HT-29 (cell line): ENCODE measurements around the gene TMEM200C. TPM values are rescaled to one million over a fixed set of nuclear protein-coding genes. Genes with fewer than 3 reads are reported as not detected.
"Not testable (repeated sequence)": the region's sequence is repeated elsewhere in the genome, so short reads cannot be mapped to it uniquely, and the experiment has no call there.

Experiments
- DNase-seq: peaks from one replicate; pipeline ENCODE4 v3.0.0-alpha.2; 2015; ENCODE audit warnings: low spot score
- total RNA-seq: library from RNA; depleted of rRNA; stranded (reverse); fragments of >200 nt; shearing (Covaris generic); gene quantifications from 2 replicates; pipeline ENCODE4 v1.2.3, GENCODE V29; 2014

TMEM200C gene
- total RNA-seq, 1 experiment from 2014 or later: not detected

DNA sequence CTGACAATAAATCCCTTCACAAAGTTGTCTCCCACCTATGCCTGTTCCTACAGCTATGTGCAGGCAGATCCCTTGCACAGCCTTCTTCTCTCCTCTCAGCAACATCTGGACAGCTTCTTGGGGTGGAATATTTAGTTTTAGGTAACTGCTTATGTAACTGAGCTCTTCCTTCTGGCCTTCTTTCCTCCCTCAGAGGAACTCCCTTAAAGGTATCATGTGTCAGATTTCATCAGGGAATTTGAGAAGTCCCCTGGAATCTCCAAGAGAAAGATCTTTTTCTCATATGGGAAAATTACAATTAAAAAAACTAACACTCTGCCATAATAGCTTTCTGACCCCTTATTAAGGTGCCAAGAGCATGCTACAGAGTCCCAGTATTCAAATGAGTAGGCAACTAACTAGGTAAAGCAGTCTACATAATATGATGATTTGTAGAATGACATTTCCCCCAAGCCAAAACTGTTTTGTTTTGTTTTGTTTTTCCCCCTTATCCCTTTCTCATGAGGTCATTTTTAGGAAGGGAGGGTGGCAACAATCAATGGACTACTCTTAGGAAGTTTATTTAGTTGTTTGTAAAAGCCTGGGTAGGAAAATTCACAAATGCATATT is 2.4 kb downstream of the TMEM200C start:
- no peak for DNase-seq

DNA sequence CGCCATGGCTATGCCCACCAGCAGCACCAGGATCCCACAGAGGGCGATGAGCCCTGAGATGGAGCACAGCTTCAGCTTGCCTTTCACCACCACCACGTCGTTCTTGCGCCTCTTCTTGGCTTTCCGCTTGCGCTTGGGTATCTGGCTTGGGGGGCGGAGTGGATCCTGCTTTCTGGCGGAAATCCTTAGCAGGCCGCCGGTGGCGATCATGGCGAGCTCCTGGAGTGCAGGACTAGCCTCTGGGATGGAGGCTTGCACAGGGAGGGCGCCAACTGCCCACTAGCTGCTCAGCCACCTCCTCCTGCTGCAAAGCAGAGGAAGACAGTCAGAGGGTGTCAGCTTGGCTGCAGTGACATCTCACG is 3.5 kb downstream of the TMEM200C start:
- DNase-seq: no peak

DNA sequence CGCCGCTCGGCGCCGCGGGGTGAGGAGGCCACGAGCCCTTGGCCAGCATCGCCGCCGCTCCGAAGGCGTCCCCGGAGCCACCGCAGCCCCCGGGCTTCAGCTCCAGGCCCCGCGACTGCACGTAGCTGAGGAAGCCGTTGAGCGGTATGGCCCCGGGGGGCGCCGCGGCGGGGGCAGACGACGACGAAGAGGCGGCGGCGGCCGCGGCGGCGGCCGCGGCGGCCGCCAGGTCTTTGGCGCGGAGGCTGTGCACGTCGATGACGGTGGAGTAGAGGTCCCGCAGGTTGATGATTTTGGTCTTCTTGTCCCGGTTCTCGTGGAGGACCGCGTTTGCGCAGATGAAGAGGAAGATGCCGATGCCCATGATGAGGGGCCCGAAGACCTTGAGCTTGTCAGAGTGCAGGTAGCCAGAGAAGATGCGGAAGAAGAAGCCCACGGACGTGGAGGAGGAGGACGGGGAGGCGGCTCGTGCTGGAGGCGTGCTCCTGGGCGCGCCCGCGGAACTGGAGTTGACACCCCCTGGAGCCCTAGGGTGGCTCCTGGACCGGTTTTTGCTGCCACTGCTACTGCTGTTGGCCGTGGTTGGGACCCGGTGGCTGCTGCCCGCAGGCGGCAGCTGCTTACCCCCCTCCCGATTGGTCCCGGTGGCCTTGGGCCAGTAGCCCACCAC is 4.0 kb downstream of the TMEM200C start:
- no peak for DNase-seq

DNA sequence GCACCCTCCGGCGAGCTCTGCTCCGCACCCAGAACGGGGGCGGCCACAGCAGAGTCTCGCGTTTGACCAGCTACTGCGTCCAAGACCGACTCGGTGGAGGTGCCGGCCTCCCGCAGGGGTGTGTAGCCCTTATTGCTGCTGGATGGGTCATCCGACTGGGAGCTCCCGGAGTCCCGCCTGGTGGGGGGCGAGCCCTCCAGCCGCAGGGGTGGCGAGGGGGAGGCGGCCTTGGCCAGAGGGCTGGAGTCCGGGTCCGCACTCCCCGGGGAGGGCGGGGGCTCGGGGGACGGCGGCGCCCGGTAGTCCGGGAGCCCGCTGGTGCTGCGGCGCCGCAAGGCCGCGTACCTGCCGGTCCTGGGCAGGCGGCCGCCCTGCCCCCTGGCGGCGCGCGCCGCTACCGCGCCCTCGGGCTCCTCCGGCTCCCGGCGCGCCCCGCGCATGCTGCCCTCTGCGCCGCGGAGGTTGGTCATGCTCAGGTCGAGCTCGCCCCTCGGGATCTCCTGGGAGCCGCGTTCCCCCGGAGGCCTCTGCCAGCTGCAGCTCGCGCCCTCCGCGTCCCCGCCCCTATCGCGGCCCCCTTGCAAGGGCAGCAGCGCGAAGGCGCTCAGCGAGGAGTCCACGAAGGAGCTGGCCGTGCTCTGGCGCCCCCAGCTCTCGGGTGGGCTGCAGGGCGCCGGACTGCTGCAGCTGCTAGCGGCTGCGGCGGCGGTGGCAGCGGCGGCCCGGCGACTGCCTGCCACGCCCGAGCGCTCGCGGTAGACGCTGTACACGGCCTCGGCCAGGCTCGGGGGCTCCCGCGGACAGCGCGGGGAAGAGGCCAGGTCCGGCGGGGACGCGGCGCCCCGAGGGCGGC is 4.8 kb downstream of the TMEM200C start:
- DNase-seq: no peak

DNA sequence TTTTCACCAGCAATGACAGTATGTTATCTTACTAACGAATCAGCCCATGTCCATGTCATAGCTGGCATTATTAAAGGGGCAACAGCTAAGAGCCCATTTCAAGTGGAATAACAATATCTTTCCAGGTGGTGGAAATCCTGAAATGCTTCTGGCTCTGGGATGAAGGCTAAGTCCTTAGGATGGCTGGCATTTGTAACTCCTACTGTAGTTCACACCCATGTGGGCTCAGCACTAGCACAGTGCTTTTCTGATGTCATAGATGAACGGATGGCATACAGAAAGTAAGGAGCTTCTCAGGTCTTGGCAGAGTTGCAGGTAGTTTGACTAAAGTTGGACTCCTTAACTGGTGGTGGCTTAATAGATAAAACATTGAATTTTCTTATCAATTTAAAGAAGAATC is 10.0 kb downstream of the TMEM200C start:
- DNase-seq: no peak

DNA sequence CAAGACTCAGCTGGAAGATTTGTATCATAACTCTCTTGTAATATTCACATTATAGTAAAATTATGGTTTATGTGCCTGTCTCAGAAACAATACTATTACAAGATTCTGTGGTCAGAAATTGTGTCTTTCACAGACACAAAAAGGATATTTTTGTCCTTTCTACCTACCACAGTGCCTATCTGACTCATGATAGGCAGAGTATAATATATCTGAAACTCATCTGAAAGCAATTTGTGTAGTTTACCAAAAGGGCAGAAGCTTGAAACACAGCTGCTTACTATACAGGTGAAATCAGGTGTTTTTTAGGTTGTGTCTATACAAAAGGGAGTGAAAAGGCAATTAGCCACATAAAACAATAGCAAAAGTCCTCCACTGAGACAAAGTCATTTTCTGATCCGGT is 10.9 kb downstream of the TMEM200C start:
- no peak for DNase-seq

DNA sequence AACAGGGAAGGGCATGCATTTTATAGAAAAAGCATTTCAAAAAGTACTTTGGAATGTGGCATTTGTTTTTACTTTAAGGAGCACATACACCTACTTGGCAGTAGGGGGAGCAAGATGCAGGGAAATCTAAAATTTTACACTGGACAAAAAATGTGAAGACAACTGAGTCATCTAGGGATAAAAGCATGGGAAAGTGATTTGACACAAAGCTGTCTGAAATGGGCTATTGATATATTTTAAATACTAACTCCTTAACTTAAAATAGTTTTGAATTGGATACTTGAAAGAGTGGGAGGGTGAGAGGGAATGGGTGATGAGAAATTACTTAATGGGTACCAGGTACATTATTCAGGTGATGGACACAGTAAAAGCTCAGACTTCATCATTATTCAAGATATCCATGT is 15.8 kb downstream of the TMEM200C start:
- peak; percentile 20 for DNase-seq

DNA sequence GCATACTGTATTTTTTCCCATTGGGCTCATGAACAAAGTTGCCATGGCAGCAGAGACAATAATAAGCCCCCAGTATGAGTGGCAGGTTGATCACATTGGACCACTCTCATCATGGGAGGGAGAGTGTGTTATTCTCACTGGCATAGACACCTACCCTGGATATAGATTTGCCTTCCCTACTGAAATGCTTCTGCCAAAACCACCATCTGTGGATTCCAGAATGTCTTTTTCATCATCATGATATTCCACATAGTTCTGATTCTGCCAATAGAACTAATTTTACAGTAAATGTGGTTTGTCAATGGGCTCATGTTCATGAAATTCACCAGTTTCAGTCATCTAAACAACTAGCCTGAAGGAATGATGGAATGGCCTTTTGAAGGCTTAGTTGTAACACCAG is 18.4 kb downstream of the TMEM200C start:
- DNase-seq: no peak

DNA sequence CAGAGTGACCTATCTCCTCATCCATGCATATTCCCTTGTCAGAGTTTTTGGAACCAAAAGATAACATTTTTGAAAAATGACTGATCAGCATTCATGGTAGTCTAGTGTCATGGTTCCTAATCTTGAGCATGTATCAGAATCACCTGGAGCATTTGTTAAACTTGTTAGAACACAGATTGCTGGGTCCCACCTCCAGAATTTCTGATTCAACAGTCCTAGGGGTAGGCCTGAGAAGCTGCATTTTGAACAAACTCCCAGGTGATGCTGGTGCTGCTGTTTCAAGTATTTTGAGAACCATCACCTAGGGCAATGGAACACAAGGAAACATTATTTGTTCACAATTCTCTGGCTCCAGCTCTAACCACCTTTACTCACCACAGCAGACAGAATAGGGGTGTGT is 21.0 kb downstream of the TMEM200C start:
- no peak for DNase-seq

DNA sequence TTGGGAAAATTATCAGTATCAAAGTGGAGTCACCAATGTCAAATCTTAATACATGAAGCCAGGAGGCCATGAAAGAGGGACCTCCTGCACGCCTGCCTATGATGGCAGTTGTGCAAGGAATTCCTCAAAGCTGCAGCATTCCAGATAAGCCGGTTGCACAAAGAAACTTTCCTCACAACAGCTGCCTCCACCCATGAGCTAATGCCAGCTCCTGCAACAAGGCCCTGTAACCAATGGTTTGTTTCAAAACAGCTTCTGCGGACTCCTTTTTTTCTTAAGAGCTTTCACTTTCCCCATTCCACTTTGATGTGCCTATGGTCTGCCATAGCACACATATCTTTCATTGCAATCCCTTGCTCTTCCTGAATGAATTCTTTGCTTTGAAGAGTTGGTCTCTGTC is 22.4 kb downstream of the TMEM200C start:
- no peak for DNase-seq

DNA sequence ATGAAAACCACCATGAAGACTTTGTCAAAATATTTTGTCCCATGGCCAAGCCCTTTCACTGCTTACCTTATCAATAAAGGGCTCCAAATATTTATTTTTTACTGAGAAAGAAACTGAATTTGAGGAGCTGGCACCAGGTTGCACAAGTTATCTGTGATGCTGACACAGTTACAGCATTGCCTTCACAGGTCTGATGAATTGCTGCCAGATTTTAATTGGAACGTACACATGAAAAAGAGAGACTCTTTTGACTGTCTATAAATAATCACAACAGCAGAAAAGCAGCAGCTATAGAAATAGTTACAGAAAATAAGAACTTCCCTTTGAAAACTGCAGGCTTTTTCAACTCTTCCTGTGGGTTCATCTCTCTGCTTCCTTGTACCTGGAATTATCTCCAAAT is 23.9 kb downstream of the TMEM200C start:
- DNase-seq: no peak

DNA sequence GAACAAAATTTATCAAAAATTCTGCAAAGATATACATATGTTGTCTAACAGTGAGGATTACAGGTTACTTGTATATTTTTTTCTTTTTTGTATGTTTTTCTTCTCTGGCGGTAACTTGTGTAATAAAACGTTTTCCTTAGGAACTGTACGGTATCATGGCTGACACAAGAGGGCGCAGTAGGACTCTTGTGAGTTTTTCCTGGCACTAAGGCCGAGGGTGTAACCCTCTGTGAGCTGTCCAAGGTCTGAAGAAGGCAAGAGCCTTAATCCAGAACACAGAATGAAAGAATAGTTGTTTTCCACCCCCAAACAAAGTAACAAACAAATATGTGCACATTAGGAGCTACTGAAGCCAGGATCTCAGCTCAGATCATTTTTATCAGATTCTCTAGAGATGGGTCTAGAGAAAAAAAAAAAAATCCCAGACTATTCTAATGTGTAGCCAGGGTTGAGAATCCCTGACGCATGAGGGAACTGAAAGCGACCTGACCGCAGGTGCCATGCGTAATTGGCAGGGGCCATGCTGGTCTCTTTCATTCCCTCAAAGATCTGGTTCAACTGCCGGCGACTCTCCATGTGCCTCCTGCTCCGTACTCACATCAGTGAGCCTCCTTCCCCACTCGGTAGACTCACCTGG is 27.0 kb downstream of the TMEM200C start:
- DNase-seq: peak; percentile 86

DNA sequence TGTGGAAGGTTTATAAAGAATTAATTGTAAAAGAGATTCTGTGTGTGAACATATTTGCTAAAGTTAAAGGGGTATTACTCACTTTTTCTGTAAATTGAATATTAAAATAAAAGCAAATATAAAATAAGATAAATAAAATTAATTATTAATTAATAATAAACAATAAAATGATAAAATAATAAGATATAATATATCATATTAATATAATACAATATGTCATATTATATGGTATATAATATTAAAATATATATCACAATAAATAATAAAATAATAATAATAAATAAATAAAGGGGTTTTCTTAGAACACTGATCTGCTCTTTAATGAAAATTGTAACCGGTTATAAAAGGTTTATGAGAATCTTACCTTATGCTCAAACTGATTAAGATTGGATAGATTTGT is 29.8 kb downstream of the TMEM200C start:
- no peak for DNase-seq

DNA sequence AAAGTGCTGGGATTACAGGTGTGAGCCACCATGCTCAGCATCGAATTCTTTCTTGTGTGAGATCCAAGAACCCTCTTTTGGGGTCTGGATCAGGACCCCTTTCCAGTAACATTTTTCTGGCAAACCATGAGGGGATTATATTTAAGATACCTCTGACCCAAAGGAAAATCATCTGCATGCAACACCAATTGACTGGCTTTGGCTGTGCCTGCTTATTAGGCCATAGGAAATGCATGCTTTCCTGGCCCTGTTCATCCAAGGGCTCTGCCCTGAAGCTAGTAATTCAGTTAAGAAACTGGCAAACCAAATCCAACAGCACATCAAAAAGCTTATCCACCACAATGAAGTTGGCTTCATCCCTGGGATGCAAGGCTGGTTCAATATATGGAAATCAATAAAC is 33.2 kb downstream of the TMEM200C start:
- not testable (repeated sequence) for DNase-seq

DNA sequence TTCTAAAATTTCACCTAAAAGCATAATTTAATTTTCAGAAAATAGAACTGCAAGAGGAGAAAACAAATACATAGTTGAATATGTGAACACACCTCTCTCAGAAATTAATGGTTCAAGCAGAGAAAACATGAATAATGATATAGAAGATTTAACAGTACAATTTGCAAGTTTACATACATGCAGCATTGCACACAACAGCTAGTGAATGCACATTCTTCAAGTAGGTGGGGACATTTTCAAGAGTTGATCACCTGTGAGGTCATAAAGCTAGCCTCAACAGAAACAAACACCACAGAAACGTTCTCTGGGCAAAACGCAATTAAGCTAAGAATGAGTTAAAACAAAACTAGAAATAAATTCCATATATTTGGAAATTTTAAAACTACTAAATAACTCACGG is 38.1 kb downstream of the TMEM200C start:
- DNase-seq: no peak

DNA sequence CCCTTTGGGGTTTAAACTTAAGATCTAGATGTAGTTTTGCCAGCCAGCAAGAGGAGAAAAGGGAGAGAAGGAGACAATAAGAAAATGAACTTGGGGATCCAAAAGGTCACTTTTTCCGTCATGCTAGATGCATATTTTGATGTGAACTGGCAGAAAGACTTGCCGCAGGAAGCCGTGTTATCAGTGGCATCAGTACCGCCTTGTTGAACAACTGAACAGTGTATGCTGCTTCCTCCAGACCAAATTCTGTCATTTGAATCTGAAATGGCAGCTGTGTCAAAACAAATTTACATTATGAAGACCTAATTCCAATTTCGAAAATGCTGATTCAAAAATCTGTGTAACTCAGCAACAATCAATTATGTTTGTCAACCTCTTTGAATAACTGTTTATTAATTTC is 42.1 kb downstream of the TMEM200C start:
- DNase-seq: no peak

DNA sequence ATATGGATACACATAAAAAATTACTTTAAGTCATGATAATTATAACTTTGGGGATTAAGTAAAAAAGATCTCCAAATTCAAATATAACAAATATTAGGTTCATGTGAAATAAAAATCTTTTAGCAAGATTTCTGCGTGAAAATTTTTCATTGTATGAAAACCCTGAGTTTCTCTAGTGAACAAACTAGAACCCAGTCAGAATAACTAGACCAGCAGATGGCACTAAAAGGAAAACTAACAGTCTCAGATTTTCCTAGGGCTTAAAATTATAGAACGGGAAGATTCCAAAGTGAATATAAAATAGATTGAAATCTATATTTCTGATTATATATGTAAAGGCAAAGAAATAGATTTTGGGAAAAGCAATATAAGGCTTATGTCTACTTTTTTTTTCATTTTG is 43.3 kb downstream of the TMEM200C start:
- DNase-seq: no peak

DNA sequence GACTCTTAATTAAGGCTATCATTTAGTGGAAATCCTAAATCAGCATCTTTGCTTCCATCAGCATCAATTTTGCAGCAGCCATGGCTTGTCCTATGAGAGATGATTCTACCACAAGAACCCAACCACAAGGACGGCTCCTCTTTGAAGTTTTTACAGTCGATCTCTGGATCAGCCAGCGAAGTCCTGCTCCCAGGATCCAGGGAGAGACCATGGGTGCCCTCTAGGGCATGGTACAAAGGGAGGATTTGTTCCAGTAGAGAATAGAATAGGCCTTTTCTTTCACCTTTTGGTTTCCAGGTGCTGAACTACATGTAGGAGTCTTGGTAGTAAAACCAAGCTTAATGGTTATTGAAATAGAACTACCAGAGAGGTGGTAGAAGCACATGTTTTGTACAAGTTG is 52.7 kb downstream of the TMEM200C start:
- DNase-seq: no peak

DNA sequence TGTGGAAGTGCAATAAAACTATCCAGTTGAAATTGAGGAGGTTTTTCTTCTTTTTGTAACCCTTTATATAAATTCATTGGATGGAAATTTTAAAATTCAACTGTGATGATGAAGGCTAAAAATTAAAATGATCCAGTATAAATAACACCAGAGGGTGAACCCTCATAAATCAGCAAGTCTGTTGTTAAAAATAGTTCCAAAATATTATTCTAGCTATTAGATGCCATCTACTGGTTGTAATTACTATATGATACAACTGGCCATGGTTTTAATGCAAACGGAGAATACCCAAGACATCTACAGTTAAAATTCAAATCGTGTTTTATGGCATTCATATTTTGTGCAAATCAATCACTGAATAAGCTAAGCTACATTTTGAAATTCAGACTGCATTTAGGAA is 53.8 kb downstream of the TMEM200C start:
- no peak for DNase-seq

DNA sequence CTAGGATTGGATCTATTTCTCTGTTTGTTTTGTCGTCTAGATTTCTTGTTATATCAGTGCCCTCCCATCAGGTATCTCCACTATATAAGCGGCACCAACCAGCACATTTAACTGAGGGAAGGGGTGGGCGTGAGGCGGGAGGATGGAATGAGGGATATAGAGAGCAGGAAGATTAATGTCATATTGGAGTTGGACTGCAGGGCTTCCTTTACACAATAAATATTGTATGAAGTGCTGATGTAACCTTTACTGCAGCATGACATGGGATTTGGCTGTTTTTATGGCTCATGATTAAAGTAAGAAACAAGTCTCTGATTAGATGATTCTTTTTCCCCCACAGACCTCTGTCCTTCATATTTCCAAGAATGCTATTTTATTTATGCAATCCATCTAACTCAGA is 54.8 kb downstream of the TMEM200C start:
- DNase-seq: no peak

DNA sequence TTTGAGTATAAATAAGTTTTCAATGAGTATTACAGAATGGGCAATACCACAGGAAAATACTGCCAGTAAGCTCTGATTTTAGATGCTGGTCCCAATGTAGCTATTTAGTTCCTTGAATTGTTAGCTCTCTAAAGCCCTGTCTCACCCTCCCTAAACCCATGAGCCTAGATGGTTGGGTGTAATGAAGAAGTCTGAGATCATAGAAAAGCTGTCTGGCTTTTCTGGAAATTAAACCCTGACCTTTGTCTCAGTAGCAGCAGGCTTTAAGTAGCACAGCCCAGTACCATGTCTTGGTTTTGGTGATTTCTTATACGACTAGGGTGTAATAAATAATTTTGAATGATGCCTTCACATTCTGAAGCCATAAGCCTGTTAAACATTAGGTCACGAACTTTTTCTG is 55.3 kb downstream of the TMEM200C start:
- DNase-seq: no peak

DNA sequence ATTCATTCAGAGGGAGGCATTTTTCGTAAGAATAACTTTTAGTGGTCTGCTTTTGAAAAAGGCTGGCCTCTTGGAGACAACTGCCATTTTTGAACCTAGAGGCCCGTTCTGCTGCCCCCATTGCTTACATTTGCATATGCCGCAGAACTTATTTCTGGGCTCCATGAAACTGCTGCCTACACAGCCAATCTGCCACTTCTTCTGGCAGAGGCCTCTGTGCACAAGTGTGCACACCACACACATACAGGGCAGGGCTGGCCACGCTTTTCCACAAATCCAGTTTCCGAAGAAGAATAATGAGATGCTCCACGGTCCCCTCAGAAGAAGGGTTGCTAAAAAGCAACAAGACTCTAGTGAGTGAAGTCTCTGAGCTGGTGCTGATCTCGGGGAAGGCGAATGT is 56.2 kb downstream of the TMEM200C start:
- DNase-seq: no peak
